AG04450 (cell line): ENCODE data around the gene NEK1. TPM values are rescaled to one million over a fixed set of nuclear protein-coding genes. Genes with fewer than 3 reads are reported as not detected.
"Not testable (repeated sequence)": the region's sequence is repeated elsewhere in the genome, so short reads cannot be mapped to it uniquely, and the experiment has no call there.

Experiments used
- CTCF ChIA-PET: fragments of 300-600, 350-600 bp; formaldehyde crosslinking; extraction: SDS; loops from one replicate; lab custom pipeline; 2022; ENCODE audit warnings: antibody characterized with exemption, inconsistent platforms; lab: Charles Lee
- POLR2A ChIA-PET: fragments of 350-600 bp; formaldehyde crosslinking; extraction: SDS; loops from one replicate; lab custom pipeline; 2021; ENCODE audit warnings: antibody characterized with exemption, inconsistent platforms; lab: Yijun Ruan, JAX
- DNase-seq: peaks from one replicate; pipeline ENCODE4 v3.0.0-alpha.2; 2011; ENCODE audit warnings: low read depth, low spot score
- H3K27ac ChIP-seq: one replicate; pipeline ENCODE4 v1.5.1; 2012; ENCODE audit warnings: low read depth, low read length, control low read depth
- H3K27me3 ChIP-seq: one replicate; pipeline ENCODE4 v1.6.0; 2012; ENCODE audit warnings: low read length; ENCODE audit not compliant: control insufficient read depth, insufficient read depth
- H3K4me3 ChIP-seq: 2 replicates; pipeline ENCODE4 v1.5.1; 2011; ENCODE audit warnings: mild to moderate bottlenecking, low read depth, low read length, control low read depth
- H3K9me3 ChIP-seq: 2 replicates; pipeline ENCODE4 v1.5.1; 2012; ENCODE audit warnings: low read length; ENCODE audit not compliant: control insufficient read depth, insufficient read depth
- CTCF ChIP-seq: IDR thresholded peaks from 2 replicates; pipeline ENCODE4 v1.5.1; 2011; ENCODE audit warnings: low read depth, low read length, control low read depth, inconsistent platforms
- polyA plus RNA-seq: library from polyadenylated mRNA; depleted of rRNA; stranded (reverse); fragments of >200 nt; gene quantifications from 2 replicates; pipeline ENCODE4 v1.2.3, GENCODE V29; 2011

NEK1 gene
- polyA plus RNA-seq, 1 experiment: 7.7 TPM

- CTCF ChIA-PET: interaction anchor here (3.2 kb wide), 1 partner anchor 17 kb away, joined by 15 read pairs; no protein-coding TSS in a partner anchor
Measured at GRCh38 chr4:169583563-169583962, 28.8 kb downstream of the NEK1 start.

GRCh38 chr4:169582706-169583105 is 29.7 kb downstream of the NEK1 start:
- ChIA-PET CTCF (interaction anchor here (3.2 kb wide), 1 partner anchor 17 kb away, joined by 15 read pairs; no protein-coding TSS in a partner anchor), POLR2A (no interaction called here)
- Histone ChIP-seq H3K4me3 (no peak overlapping the region), H3K9me3 (no peaks in the 10 kb centered on the region), H3K27ac (no peak overlapping the region), H3K27me3 (no peaks in the 10 kb centered on the region)
- no peak for TF ChIP-seq CTCF
- no peak for DNase-seq

More at GRCh38 chr4:169583563-169583962, 28.8 kb downstream of the NEK1 start:
- no peak for DNase-seq
- POLR2A ChIA-PET: interaction anchor here (0.6 kb wide), 1 partner anchor 220 kb away, joined by 6 read pairs; no protein-coding TSS in a partner anchor
- Histone ChIP-seq H3K27me3 (no peaks in the 10 kb centered on the region), H3K4me3 (no peak overlapping the region), H3K9me3 (no peaks in the 10 kb centered on the region), H3K27ac (no peak overlapping the region)
- no peak for TF ChIP-seq CTCF

GRCh38 chr4:169582203-169582602 is 30.2 kb downstream of the NEK1 start:
- ChIA-PET POLR2A (no interaction called here), CTCF (interaction anchor here (3.2 kb wide), 1 partner anchor 16 kb away, joined by 15 read pairs; no protein-coding TSS in a partner anchor)
- no peak for TF ChIP-seq CTCF
- no peaks in the 10 kb centered on the region for H3K27me3 ChIP-seq
- no peak overlapping the region for H3K27ac ChIP-seq
- H3K9me3 ChIP-seq: no peaks in the 10 kb centered on the region
- DNase-seq: no peak
- no peak overlapping the region for H3K4me3 ChIP-seq

- CTCF ChIA-PET: interaction anchor here (1.6 kb wide), 1 partner anchor 39 kb away, joined by 3 read pairs; no protein-coding TSS in a partner anchor
- TF ChIP-seq CTCF: no peak
- DNase-seq: no peak
- Histone ChIP-seq H3K9me3 (no peaks in the 10 kb centered on the region; the same call in 1 of the 2 replicates), H3K27me3 (no peaks in the 10 kb centered on the region), H3K27ac (no peak overlapping the region), H3K4me3 (no peak overlapping the region)
- POLR2A ChIA-PET: no interaction called here
Measured at GRCh38 chr4:169573889-169574288, 38.5 kb downstream of the NEK1 start.

GRCh38 chr4:169571435-169571834 is 40.9 kb downstream of the NEK1 start:
- CTCF ChIA-PET: no interaction called here
- no peak for TF ChIP-seq CTCF
- POLR2A ChIA-PET: no interaction called here
- H3K4me3 ChIP-seq: no peak overlapping the region
- DNase-seq: no peak
- no peak overlapping the region for H3K27ac ChIP-seq
- H3K27me3 ChIP-seq: no peaks in the 10 kb centered on the region
- H3K9me3 ChIP-seq: no peaks in the 10 kb centered on the region; the same call in 1 of the 2 replicates

- H3K27me3 ChIP-seq, POLR2A ChIA-PET, H3K4me3 ChIP-seq, H3K9me3 ChIP-seq, H3K27ac ChIP-seq, CTCF ChIA-PET, DNase-seq: not testable (repeated sequence)
Measured at GRCh38 chr4:169571012-169571411, 41.4 kb downstream of the NEK1 start.

GRCh38 chr4:169570266-169570665 is 42.1 kb downstream of the NEK1 start:
- CTCF ChIA-PET, POLR2A ChIA-PET: not testable (repeated sequence)

GRCh38 chr4:169569188-169569587 is 43.2 kb downstream of the NEK1 start:
- DNase-seq, H3K9me3 ChIP-seq, POLR2A ChIA-PET, H3K27ac ChIP-seq, H3K27me3 ChIP-seq, H3K4me3 ChIP-seq: not testable (repeated sequence)
- CTCF ChIA-PET: interaction anchor here (0.5 to 0.6 kb wide), 2 partner anchors 564 to 645 kb away, joined by 3 read pairs; no protein-coding TSS in a partner anchor

More at GRCh38 chr4:169570266-169570665, 42.1 kb downstream of the NEK1 start:
- not testable (repeated sequence) for H3K27ac ChIP-seq, H3K27me3 ChIP-seq, DNase-seq, H3K9me3 ChIP-seq, H3K4me3 ChIP-seq
